ENCODE data around the gene CCL27. TPM values are rescaled to one million over a fixed set of nuclear protein-coding genes. Genes with fewer than 3 reads are reported as not detected.

CCL27 gene
- total RNA-seq, 1 experiment from 2014 or later = 0.68 TPM

DNA sequence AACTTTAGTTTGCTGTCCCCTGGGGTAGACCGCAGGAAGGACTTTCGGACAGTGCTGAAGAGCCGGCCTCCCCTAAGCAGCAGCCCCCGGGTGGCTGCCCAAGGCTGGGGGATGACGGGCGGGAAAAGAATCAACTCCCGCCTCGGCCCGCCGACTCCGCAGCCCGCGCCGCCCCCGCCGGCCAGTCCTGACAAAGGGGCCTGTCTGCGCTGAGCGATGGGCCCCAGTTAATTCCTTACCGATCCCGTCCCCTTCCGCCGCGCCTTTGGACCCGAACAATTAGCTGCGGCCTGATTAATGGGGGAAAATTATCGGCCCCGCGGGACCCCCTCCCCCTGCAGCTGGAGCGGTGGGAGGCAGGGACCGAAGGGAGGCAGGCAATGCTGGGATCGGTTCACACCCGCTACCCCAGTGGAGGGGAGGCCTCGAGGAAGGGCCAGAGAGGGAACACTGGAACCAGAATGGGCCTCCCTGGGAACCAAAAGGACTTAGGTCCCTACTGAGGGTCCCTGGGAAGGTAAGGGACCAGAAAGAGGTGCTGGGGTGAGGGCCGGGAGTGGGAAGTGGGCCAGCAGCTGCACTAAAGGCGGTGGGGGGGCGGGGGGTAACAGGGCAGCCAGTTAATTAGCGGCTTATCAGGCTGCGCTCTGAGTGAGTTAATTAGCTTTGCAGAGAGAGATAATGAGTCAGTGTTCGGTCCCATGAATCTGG lies 37.8 kb downstream of the CCL27 start (continued):
- TF ChIP-seq, protein P1, sequence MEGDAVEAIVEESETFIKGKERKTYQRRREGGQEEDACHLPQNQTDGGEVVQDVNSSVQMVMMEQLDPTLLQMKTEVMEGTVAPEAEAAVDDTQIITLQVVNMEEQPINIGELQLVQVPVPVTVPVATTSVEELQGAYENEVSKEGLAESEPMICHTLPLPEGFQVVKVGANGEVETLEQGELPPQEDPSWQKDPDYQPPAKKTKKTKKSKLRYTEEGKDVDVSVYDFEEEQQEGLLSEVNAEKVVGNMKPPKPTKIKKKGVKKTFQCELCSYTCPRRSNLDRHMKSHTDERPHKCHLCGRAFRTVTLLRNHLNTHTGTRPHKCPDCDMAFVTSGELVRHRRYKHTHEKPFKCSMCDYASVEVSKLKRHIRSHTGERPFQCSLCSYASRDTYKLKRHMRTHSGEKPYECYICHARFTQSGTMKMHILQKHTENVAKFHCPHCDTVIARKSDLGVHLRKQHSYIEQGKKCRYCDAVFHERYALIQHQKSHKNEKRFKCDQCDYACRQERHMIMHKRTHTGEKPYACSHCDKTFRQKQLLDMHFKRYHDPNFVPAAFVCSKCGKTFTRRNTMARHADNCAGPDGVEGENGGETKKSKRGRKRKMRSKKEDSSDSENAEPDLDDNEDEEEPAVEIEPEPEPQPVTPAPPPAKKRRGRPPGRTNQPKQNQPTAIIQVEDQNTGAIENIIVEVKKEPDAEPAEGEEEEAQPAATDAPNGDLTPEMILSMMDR (IDR thresholded peaks at IDR 0.05) = no peak
- TF ChIP-seq, protein P2, sequence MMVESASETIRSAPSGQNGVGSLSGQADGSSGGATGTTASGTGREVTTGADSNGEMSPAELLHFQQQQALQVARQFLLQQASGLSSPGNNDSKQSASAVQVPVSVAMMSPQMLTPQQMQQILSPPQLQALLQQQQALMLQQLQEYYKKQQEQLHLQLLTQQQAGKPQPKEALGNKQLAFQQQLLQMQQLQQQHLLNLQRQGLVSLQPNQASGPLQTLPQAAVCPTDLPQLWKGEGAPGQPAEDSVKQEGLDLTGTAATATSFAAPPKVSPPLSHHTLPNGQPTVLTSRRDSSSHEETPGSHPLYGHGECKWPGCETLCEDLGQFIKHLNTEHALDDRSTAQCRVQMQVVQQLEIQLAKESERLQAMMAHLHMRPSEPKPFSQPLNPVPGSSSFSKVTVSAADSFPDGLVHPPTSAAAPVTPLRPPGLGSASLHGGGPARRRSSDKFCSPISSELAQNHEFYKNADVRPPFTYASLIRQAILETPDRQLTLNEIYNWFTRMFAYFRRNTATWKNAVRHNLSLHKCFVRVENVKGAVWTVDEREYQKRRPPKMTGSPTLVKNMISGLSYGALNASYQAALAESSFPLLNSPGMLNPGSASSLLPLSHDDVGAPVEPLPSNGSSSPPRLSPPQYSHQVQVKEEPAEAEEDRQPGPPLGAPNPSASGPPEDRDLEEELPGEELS (CRISPR knock-in tag; IDR thresholded peaks at IDR 0.05) = no peak
- TF ChIP-seq ZNF416 (CRISPR knock-in tag; IDR thresholded peaks at IDR 0.05) = no peak
- TF ChIP-seq PRRX2 (CRISPR knock-in tag; IDR thresholded peaks at IDR 0.05) = no peak
- TF ChIP-seq TEAD4 (CRISPR knock-in tag; IDR thresholded peaks at IDR 0.05) = no peak
- no peak for TF ChIP-seq FOXJ3 (CRISPR knock-in tag; IDR thresholded peaks at IDR 0.05; ENCODE audit: borderline replicate concordance)

DNA sequence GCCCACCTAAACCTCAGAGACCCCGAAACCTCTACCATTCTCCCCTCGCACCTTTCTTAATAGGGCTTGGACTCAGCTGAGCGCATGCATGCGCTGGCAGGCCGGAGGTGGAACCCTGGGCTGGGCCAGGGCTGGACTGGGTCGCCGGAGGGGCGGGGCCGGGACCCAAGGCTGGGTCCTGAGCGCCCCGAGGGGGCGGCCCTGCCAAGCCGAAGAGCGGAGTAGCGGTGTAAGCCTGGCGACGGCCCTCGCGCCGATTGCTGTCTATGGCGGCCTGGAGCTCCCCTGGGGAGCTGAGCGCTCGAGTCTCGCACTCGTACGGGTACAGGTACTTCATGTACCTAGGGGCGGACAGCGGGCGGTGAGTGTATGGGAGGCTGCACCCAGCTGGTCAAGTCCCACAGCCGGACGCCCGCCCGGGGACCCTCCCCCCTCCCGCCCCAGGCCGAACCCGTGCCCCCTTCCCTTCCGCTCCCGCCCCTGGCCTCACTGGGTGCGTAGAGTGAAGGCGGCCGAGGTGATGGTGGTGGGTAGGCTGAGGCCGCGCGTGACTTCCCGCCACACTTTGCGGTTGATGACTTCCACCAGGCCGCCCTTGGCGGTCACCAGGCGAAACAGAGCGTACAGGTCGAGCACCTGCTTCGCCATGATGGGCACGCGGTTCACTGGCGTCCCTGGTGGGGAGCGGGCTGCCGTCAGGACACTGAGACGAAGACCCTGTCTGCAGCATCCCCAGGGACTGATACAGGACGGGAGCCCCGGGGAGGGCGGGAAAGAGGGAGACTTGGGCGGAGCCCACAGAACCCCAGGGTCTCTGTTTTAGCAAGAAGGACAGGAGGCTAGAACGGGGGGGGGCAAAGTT lies 38.9 kb downstream of the CCL27 start:
- DNase-seq (ENCODE audit: low spot score) (peak; percentile 28), ATAC-seq (no peak)
- H3K27ac Mint-ChIP-seq = no peak overlapping the region
- H3K27me3 Mint-ChIP-seq (ENCODE audit: low read depth) = peaks cover 83% of the 10 kb centered on the region
- H3K36me3 Mint-ChIP-seq = no peaks in the 10 kb centered on the region
- peaks cover 4% of the 10 kb centered on the region for H3K9me3 Mint-ChIP-seq
- CTCF ChIA-PET = interaction anchor here (0.9 to 3.0 kb wide), 6 partner anchors 10 to 61 kb away, joined by 3 to 12 read pairs (median 7); partner anchors contain the start of genes GALT and RPP25L
- peak overlapping the region; percentile 29; the same call in 1 of the 2 replicates for H3K4me3 Mint-ChIP-seq
- POLR2A ChIA-PET = no interaction called here
- TF ChIP-seq JUN (CRISPR knock-in tag; IDR thresholded peaks at IDR 0.05) (no peak), KAT7 (CRISPR knock-in tag; IDR thresholded peaks at IDR 0.05; ENCODE audit: borderline replicate concordance) (no peak), ZNF263 (CRISPR knock-in tag; IDR thresholded peaks at IDR 0.05; ENCODE audit: low read depth) (no peak)
- TF ChIP-seq, protein P2 (CRISPR knock-in tag; IDR thresholded peaks at IDR 0.05) = no peak
- peaks cover 16% of the 10 kb centered on the region for H3K4me1 Mint-ChIP-seq

DNA sequence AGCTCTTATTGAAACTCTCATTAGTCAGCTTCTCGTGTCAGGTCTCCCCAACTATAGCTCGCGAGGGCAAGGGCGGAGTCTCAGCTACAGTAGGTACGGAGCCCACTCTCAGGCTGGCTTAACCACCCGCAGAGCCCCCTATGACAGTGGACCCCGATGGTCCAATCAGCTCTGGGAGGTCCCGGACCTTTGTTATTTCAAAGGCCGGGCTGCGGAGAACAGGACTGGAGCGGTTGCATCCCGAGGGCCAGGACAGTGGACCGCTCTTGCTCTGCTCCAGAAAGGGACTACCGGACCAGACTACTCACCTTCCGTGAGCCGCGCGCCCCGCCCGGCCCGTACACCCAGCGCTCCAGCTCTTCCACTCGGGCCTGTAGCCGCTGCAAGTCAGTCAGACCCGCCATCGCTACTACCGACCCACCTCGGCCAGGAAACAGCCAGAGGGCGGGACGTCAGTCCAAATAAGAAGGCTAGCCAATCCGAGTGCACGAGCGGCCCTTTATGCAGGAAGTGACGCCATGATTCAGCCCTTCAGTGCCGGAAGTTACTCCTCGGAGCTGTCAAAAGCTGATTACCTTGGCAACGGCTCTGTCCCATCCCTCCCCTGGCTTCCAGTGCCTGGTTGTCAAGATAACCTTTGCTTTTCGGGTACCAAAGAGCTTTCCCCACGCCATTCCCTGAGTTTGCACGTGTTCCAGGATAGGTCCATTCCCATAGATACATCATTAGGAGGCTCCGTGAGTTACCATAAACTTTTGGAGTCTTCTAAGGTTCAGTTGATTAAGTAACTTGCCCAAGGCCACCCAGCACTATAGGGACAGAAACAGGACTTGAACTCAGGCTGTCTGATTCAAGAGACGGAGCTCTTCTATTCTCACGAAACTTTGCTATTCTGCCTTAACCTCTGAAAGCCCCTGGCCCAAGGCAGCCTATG lies 42.1 kb downstream of the CCL27 start, which contains the start of gene DCTN3:
Gene DCTN3 (minus strand): TSS at position 435 of the 934 bp plus-strand sequence. CDS start 31 bp downstream, at position 404.
- Mint-ChIP-seq H3K36me3 (no peaks in the 10 kb centered on the region), H3K27me3 (ENCODE audit: low read depth) (peaks cover 55% of the 10 kb centered on the region), H3K9me3 (peaks cover 4% of the 10 kb centered on the region), H3K4me3 (peak within 1 kb of the TSS; percentile 86), H3K27ac (no peak within 1 kb of the TSS), H3K4me1 (peaks cover 10% of the 10 kb centered on the region)
- ATAC-seq = peak; percentile 92
- ChIA-PET POLR2A (interaction anchor here (1.0 to 1.5 kb wide), 2 partner anchors 17 to 162 kb away, joined by 3 to 7 read pairs; partner anchors contain the start of genes DNAI1, FAM219A and SIGMAR1), CTCF (interaction anchor here (0.7 to 2.2 kb wide), 13 partner anchors 8 to 217 kb away, joined by 3 to 16 read pairs (median 4); partner anchors contain the start of genes ARID3C, GALT, RPP25L and SIGMAR1)
- DNase-seq (ENCODE audit: low spot score) = peak; percentile 88
- TF ChIP-seq GTF2I (CRISPR knock-in tag; conservative IDR thresholded peaks at IDR 0.05) = no peak
- TF ChIP-seq, protein P3, sequence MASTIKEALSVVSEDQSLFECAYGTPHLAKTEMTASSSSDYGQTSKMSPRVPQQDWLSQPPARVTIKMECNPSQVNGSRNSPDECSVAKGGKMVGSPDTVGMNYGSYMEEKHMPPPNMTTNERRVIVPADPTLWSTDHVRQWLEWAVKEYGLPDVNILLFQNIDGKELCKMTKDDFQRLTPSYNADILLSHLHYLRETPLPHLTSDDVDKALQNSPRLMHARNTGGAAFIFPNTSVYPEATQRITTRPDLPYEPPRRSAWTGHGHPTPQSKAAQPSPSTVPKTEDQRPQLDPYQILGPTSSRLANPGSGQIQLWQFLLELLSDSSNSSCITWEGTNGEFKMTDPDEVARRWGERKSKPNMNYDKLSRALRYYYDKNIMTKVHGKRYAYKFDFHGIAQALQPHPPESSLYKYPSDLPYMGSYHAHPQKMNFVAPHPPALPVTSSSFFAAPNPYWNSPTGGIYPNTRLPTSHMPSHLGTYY (CRISPR knock-in tag; IDR thresholded peaks at IDR 0.05) = no peak
- TF ChIP-seq, protein P4, sequence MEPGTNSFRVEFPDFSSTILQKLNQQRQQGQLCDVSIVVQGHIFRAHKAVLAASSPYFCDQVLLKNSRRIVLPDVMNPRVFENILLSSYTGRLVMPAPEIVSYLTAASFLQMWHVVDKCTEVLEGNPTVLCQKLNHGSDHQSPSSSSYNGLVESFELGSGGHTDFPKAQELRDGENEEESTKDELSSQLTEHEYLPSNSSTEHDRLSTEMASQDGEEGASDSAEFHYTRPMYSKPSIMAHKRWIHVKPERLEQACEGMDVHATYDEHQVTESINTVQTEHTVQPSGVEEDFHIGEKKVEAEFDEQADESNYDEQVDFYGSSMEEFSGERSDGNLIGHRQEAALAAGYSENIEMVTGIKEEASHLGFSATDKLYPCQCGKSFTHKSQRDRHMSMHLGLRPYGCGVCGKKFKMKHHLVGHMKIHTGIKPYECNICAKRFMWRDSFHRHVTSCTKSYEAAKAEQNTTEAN (CRISPR knock-in tag; IDR thresholded peaks at IDR 0.05) = no peak
- TF ChIP-seq, protein P5, sequence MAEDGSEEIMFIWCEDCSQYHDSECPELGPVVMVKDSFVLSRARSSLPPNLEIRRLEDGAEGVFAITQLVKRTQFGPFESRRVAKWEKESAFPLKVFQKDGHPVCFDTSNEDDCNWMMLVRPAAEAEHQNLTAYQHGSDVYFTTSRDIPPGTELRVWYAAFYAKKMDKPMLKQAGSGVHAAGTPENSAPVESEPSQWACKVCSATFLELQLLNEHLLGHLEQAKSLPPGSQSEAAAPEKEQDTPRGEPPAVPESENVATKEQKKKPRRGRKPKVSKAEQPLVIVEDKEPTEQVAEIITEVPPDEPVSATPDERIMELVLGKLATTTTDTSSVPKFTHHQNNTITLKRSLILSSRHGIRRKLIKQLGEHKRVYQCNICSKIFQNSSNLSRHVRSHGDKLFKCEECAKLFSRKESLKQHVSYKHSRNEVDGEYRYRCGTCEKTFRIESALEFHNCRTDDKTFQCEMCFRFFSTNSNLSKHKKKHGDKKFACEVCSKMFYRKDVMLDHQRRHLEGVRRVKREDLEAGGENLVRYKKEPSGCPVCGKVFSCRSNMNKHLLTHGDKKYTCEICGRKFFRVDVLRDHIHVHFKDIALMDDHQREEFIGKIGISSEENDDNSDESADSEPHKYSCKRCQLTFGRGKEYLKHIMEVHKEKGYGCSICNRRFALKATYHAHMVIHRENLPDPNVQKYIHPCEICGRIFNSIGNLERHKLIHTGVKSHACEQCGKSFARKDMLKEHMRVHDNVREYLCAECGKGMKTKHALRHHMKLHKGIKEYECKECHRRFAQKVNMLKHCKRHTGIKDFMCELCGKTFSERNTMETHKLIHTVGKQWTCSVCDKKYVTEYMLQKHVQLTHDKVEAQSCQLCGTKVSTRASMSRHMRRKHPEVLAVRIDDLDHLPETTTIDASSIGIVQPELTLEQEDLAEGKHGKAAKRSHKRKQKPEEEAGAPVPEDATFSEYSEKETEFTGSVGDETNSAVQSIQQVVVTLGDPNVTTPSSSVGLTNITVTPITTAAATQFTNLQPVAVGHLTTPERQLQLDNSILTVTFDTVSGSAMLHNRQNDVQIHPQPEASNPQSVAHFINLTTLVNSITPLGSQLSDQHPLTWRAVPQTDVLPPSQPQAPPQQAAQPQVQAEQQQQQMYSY (CRISPR knock-in tag; IDR thresholded peaks at IDR 0.05) = 0 out of 2 replicates have a peak, but pooled peaks have one; percentile 30
- TF ChIP-seq, protein P6, sequence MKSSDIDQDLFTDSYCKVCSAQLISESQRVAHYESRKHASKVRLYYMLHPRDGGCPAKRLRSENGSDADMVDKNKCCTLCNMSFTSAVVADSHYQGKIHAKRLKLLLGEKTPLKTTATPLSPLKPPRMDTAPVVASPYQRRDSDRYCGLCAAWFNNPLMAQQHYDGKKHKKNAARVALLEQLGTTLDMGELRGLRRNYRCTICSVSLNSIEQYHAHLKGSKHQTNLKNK (CRISPR knock-in tag; IDR thresholded peaks at IDR 0.05) = no peak
- TF ChIP-seq CREM (CRISPR knock-in tag; IDR thresholded peaks at IDR 0.05) = peak; percentile 85
